ENCODE data around the gene PCMTD2.
"Not testable (repeated sequence)": the region's sequence is repeated elsewhere in the genome, so short reads cannot be mapped to it uniquely, and the experiment has no call there.

Gene PCMTD2

DNA sequence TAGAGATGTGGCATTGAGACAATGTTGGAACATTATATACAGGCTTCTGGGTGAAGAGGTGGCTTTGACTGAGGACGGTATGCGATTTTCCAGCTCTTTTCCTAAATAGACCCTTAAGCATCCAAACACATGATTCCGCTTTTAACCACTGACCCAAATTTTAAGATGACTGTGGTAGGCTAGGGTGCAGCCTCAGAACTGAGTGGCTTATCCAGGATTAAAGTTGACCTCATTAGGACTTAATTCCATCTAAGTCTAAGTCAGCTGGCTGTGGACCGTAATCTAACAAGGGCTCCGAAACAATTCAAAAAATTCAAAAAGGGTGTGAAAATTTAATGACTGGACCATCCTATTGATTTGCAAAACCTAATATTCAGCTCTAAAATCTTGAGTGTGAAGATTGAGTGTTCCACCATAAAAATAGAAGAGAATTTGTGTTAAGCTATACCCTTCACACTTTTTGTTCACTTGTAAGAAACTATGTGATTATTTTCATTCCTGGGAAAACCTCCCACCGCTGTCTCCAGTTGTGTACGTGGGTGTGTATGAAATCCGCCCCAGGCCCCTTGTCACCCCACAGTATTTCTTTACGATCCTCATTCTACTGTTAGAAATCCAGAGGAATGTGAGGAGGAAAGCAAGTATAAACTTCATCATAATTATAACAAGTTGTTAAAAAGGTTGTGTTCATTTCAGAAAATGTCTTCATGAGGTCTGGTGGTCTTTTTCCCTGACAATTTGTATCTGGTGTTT is 2.7 kb downstream of the PCMTD2 start:
- no peak for DNase-seq

DNA sequence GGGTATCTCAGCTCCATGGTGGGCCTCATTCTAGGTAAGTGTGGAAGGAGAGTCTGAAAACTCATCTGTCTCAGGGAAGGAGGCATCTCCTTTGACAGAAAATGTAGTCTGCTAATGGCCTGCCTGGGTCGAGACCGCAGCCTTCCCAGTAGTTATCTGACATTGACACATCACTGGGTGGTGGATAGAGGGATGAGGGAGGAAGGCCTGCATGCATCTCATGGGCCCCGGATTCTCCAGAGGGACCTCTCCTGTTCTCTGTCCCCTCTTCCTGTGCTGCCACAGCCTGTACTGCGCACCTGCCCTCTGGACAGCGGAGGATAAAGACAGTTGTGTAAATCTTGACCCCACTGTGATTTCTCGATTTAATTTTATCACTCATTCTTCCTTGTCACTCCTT is 4.7 kb downstream of the PCMTD2 start:
- no peak for DNase-seq

- DNase-seq = no peak
These were observed 5.6 kb downstream of the PCMTD2 start for GRCh38 chr20:64261138-64261537.

DNA sequence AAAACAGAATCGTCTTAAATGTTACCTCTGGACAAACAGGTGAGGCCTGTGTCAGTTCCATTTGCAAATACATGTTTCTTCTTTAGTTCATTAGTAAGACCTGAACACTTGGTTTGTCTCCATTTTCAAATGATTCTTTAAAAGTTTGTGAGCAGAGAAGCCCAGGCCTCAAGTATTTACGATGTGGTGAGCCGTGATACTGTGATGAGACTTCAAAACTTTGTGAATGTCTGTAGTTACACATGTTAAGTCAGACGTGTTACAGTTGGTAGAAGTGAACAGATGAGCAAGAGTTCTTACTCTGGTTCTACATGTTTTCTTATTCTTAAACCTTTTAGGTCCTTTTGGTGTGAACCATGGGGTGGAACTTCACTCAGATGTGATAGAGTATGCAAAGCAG is 8.5 kb downstream of the PCMTD2 start:
- DNase-seq = no peak

- no peak for DNase-seq
These were observed 9.7 kb downstream of the PCMTD2 start for GRCh38 chr20:64265201-64265600.

DNA sequence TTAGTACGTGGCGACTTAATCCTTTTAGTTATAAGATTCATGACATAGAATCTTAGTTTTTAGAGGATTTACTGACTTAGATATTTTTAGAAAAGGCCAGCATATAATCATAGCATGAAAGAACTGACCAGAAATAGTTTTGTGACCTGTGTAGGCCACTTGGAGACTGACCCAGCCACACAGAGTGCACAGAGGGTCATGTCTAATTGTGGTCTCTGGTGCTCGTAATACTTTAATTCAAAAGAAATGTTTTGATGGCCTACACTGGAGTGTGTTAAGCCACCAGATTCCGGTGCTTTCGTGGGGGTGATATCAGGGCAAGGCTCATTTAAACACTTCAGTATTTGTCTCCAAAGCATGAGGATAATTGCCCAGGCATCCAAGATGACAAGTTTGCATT is 11.4 kb downstream of the PCMTD2 start:
- no peak for DNase-seq

GRCh38 chr20:64268174-64268573 is 12.6 kb downstream of the PCMTD2 start:
- no peak for DNase-seq

- DNase-seq = no peak
These were observed 14.3 kb downstream of the PCMTD2 start for GRCh38 chr20:64269604-64270411.

DNA sequence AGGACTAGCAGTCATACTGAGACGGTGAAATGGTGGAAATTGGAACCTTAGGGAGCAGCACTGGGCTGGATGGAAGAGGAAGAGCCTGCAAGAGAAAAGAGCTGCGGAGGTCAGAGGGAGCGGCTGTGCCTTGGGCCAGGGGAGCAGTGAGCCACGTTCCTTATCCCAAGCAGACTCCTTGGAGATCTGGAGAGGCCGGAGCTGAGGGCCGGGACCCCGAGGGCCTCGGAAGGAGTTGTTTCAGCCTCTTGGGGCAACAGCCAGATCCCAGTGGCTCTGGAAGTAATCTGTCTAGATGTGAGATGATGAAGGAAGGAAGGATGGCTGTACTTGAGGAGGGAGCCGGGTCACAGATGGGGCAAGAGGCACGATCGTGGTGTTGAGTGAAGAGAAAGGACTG is 16.1 kb downstream of the PCMTD2 start:
- no peak for DNase-seq

GRCh38 chr20:64273109-64273508 is 17.6 kb downstream of the PCMTD2 start:
- no peak for DNase-seq

DNA sequence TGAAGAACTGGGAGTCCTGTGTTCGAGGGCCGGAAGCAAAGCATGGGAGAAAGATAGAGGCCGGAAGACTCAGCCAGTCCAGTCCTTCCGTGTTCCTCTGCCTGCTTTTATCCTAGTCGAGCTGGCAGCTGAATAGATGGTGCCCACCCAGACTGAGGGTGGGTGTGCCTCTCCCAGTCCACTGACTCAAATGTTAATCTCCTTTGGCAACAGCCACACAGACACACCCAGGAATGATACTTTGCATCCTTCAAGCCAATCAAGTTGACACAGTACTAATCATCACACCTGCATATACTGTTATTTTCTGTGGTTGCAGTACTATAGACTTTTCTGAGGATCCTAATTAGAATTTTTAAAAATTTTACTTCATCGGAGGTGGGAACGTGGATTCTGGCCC is 21.3 kb downstream of the PCMTD2 start:
- no peak for DNase-seq

GRCh38 chr20:64277571-64278316 is 22.2 kb downstream of the PCMTD2 start:
- no peak for DNase-seq

DNA sequence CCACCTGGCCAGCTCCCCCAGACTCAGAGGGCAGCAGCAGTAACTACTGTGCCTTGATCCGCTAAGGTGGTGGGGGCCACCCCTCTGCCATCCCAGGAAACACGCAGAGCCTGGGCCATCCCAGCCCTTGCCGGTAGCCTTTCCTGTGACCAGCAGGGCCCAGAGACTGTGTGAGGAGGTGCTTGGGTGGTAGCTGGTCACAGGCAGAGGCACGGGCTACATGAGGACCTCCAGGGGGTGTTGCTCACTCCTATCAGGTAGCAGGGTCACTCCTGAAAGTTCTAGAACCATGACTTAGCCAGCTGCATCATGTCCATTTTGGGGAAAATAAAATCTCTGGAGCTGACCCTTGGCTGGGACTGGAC is 22.8 kb downstream of the PCMTD2 start:
- DNase-seq = no peak

DNA sequence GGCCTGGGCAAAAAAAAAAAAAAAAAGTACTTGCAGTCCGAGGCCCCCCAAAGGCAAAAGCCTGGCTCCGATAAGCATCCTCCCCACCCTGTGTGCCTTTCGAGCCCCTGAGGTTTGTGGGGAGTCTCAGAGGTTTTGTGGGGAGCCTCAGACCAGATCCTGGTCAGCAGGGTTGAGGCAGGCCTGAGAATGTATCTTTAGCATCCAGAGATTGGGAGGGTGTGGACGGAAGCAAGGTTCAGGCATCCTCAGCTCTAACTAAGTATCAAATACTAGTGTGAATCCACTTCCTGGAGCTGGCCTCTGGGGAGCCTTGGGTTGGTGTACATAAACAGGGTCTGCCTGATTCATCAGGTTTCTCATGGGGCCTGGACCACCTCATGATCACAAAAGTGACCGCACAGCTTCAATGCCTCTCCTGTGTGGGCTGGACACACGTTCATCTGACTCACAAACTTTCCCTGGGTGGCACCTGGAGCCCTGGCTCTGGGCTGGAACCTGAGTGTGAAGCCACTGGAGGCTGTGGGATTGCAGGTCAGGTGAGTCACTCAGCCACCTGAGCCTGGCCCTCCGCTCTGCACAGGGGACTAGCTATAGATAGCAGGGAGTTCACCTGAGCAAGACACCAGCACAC is 24.4 kb downstream of the PCMTD2 start:
- no peak for DNase-seq

DNA sequence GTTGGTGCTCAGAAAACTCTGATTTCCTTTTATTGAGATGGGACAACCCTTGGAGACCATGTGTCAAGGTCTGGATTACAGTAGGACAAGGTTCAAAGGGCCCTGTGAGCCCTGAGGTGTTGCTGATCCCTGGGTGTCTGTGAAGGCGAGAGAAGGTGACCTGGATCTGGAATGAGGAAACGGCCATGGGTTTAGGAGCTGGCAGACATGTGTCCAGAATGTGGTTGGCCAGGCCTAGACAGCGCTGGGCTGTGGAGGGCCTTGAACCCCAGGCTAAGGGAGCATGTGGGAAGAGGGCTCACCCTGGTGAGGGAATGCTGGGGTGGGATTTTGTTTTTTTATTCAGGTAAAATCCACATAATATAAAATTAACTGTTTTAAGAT is 24.9 kb downstream of the PCMTD2 start:
- DNase-seq = no peak

DNA sequence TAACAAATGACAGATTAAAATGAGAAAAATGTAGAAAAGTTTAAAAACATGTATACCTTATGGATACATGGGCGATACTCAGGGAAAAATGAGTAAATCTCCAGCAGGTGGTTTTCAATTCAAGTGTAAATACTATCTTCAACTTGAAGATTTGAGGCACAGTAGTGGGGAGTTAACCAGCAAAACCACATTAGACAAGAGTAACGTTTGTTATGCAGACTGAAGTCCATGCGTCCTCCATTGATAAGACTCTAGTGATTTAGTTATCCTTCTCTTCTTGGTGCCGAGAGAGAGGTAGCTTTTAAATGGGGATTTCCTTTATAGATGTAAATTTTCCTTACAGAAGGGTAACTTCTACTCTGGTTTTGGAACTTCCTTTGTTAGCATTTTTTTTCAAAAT is 28.1 kb downstream of the PCMTD2 start:
- no peak for DNase-seq

DNA sequence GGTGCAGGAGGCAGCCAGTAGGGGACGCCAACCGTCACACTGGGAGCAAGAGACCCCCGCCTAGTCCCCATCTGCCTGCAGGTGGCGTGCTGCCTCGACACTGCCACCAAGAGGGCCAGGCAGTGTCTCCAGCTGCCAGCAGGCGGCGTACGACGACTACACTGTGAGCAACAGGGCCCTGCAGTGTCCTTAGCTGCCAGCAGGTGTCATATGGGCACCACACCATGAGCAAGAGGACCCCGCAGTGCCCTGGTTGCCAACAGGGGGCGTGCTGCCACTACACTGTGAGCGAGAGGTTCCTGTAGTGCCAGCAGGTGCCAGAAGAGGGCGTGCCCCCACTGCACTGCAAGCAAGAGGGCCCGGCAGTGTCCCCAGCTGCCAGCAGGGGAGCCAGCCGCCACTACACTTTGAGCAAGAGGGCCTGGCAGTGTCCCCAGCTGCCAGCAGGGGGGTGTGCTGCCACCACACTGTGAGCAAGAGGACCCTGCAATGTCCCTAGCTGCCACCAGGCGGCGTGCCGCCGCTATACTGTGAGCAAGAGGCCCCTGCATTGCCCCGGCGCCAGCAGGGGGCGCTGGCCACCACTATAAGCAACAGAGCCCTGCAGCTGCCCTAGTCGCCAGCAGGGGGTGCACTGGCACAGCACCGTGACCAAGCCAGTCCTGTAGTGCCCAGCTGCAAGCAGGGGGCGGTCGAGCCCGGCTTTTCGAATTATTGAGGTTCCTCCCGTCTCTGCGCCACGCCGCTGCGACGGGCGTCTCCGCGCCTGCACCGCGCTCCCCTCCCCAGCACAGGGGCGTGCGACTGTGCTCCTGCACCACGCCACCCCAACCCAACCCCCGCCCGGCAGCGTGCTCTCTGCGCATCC is 30.3 kb downstream of the PCMTD2 start:
- peak; percentile 77 to 86 for DNase-seq

DNA sequence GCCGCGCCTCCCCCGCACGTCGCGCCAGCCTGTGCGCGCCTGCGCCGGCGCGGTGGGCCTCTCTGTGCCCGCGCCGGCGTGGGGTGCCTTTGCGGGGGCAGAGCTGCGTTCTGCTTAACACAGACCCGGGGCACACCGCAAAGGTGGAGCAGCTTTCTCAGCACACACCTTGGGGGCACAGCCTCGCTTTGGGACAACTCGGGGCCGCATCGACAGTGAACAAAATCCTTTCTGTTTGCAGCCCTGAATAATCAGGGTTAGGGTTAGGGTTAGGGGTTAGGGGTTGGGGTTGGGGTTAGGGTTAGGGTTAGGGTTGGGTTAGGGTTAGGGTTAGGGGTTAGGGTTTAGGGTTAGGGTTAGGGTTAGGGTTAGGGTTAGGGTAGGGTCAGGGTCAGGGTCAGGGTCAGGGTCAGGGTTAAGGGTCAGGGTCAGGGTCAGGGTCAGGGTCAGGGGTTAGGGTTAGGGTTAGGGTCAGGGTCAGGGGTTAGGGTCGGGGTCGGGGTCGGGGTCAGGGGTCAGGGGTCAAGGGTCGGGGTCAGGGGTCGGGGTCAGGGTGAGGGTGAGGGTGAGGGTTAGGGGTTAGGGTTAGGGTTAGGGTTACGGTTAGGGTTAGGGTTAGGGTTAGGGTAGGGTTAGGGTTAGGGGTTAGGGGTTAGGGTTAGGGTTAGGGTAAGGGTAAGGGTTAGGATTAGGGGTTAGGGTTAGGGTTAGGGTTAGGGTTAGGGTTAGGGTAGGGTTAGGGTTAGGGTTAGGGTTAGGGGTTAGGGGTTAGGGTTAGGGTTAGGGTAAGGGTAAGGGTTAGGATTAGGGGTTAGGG is 31.1 kb downstream of the PCMTD2 start:
- not testable (repeated sequence) for DNase-seq

- DNase-seq = not testable (repeated sequence)
These were observed 31.7 kb downstream of the PCMTD2 start for GRCh38 chr20:64287264-64287590.

DNA sequence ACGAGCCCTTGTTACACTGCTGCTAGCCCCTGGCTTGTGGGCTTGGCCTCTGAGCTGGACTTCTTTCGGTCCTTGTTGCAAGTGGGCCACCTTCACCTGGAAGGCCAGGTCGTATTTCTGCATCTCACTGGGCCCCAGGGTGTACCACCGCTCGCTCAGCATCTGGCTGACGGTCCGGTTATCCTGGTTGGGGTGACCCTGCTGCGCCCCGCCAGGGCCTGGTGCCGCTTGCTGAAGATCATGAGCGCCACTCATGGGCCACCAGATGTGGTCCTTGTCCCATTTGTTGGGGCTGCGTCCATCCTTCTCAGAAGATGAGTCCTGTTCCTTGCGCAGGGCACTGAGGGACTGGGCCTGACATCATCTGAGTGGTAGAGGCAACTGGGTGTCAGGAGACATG is 36.6 kb downstream of the PCMTD2 start:
- not testable (repeated sequence) for DNase-seq

- DNase-seq = not testable (repeated sequence)
These were observed 47.5 kb downstream of the PCMTD2 start for GRCh38 chr20:64303086-64303485.

All from CD4-positive, alpha-beta T cell treated with Interleukin-1 beta for 1 hour (primary cell).